GM12892 (cell line): ENCODE results near the gene TBXAS1.

ENCODE experiments used
- POLR2A ChIP-seq: IDR thresholded peaks from 2 replicates; pipeline ENCODE4 v1.6.1; 2011; ENCODE audit warnings: low read depth, low read length, control low read depth
- TAF1 ChIP-seq: IDR thresholded peaks from 2 replicates; pipeline ENCODE4 v1.6.1; 2011; ENCODE audit warnings: low read depth, mild to moderate bottlenecking, control low read depth, low read length, borderline replicate concordance

DNA sequence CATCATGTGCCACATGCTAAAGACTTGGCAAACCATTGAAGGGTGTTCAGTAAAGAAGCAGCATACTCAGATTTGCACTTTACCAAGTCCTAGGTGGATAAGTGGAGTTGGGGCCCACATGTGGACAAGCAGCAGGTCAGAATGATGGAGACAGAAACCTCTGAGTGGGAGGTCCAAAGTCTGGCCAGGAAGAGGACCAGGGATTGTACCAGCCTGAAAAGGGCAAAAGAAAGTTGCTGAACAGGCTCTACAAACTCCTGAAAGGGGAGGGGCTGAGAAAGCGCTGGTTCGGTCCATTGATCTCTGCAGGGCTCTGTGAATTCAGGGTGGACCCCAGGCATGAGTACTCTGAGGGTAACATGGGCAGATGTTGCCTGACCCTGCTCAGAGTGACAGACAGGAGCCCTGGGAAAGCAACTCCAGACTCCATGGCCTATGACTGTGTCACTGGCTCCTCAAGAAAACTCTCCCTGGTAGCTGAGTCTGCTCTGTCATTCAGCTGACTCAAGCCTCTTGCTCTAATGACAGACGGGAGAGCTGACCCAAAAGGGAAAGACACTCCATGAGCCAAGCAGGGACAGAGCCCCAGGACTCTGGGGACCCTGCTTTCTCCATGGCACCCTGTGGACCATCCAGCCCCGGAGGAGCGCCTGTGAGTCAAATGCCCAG is 68.5 kb downstream of the TBXAS1 start:
- TF ChIP-seq POLR2A (no peak), TAF1 (no peak)
